Measurements from ENCODE around the gene ALDH9A1.

DNA sequence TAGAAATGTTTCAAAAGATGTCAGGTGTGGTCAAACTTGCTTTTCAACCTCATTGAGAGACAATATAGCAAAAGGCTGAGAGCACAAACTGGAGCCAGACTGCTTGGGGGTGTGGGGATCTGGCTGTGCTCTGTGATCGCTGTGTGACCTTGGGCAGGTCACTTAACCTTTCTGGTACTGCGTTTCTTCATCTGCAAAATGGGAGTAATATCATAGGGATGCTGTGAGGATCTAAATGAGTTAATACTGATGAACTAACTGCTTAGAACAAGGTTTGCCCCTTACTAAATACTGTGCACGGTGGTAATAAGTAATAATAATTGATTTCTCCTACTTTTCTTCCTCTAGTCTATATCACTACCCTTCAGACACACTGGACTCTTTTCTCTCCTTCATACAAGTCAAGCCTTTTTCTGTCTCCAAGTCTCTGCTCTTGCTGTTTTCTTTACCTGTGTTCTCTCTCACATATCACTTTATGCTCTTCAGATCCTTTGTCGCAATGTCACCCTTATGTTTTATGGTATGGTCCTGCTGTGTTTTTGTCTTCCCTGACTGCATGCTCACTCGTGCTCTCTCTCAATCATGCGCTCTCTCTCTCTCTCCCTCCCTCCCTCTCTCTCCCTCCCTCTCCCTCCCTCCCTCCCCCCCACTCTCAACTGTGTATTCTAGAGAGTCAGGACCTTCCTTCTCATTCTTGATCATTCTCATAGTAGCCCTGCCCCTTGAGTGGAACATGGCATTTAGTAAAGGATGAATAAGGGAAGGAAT, 64.0 kb downstream of the ALDH9A1 start:
- TF ChIP-seq, protein P1, sequence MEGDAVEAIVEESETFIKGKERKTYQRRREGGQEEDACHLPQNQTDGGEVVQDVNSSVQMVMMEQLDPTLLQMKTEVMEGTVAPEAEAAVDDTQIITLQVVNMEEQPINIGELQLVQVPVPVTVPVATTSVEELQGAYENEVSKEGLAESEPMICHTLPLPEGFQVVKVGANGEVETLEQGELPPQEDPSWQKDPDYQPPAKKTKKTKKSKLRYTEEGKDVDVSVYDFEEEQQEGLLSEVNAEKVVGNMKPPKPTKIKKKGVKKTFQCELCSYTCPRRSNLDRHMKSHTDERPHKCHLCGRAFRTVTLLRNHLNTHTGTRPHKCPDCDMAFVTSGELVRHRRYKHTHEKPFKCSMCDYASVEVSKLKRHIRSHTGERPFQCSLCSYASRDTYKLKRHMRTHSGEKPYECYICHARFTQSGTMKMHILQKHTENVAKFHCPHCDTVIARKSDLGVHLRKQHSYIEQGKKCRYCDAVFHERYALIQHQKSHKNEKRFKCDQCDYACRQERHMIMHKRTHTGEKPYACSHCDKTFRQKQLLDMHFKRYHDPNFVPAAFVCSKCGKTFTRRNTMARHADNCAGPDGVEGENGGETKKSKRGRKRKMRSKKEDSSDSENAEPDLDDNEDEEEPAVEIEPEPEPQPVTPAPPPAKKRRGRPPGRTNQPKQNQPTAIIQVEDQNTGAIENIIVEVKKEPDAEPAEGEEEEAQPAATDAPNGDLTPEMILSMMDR (conservative IDR thresholded peaks at IDR 0.05 in 1 of 2, IDR thresholded peaks at IDR 0.05 in 1 of 2; ENCODE audit: extremely low read depth in 1 of 2, insufficient read depth in 1 of 2, low read depth in 1 of 2, low read length in 2 of 2): no peak
- no peak for TF ChIP-seq EZH2 (IDR thresholded peaks at IDR 0.05; ENCODE audit: borderline replicate concordance, low read length)
